Fibroblast of lung (primary cell): ENCODE results near the gene STOML1.

Experiments
- EZH2 ChIP-seq: IDR thresholded peaks from 2 replicates; pipeline ENCODE4 v1.5.1; 2012; ENCODE audit warnings: low read length, control low read depth, mild to moderate bottlenecking; ENCODE audit errors: missing control alignments
- TF ChIP-seq, protein P1 (sequence below), 2 donors: IDR thresholded peaks in 1 of 2; conservative IDR thresholded peaks in 1 of 2; 1 replicate in 1 of 2; 2 replicates in 1 of 2; pipeline ENCODE4 v1.5.1; 2011 to 2012; ENCODE audit warnings: low read length in 2 of 2, control low read depth in 1 of 2, inconsistent platforms in 1 of 2, low read depth in 1 of 2, mild to moderate bottlenecking in 1 of 2

DNA sequence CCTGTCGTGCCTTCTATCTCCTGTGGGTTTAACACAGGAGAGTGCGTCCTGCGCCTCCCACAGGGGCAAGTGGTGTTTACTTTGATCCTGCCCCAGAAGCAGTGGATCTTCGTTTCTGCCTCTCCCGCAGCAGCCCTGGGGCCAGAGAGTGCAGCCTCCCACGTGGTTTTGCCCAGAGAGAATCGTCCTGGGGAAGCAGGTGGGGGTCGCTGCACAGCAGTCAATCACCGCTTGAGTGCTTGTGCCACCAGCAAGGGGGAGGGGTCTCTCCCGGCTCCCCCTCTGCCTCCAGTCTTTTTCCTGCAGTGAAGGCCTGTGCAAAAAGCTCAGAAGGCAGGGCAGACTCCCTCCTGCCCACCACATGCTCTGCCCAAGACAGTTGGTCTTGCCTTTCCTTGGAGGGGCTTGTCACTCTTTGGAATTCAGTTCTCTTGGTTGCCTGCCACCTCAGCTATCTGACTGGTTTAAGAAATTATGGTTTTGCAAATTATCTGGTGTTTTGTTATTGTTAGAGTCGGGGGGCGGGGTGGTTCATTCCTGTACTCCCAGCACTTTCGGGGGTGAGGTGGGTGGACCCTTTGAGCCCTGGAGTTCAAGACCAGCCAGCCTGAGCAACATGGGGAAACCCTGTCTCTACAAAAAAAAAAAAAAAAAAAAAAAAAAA lies 26.9 kb downstream of the STOML1 start:
- TF ChIP-seq EZH2 = no peak
- TF ChIP-seq, protein P1, sequence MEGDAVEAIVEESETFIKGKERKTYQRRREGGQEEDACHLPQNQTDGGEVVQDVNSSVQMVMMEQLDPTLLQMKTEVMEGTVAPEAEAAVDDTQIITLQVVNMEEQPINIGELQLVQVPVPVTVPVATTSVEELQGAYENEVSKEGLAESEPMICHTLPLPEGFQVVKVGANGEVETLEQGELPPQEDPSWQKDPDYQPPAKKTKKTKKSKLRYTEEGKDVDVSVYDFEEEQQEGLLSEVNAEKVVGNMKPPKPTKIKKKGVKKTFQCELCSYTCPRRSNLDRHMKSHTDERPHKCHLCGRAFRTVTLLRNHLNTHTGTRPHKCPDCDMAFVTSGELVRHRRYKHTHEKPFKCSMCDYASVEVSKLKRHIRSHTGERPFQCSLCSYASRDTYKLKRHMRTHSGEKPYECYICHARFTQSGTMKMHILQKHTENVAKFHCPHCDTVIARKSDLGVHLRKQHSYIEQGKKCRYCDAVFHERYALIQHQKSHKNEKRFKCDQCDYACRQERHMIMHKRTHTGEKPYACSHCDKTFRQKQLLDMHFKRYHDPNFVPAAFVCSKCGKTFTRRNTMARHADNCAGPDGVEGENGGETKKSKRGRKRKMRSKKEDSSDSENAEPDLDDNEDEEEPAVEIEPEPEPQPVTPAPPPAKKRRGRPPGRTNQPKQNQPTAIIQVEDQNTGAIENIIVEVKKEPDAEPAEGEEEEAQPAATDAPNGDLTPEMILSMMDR (conservative IDR thresholded peaks at IDR 0.05 in 1 of 2, IDR thresholded peaks at IDR 0.05 in 1 of 2; ENCODE audit: low read depth in 1 of 2, low read length in 2 of 2) = no peak
